GM19324 (cell line): Measurements from ENCODE around the gene SEMA3E.

Experiments used
- ATAC-seq: cut with Tn5 transposase; IDR thresholded peaks from one replicate; pipeline ENCODE4 v1.9.1; 2021; ENCODE audit warnings: mild to moderate bottlenecking, moderate library complexity; ENCODE audit not compliant: unreplicated experiment, low FRiP score

The SEMA3E gene

GRCh38 chr7:83388436-83388835 lies 260.5 kb downstream of the SEMA3E start:
- ATAC-seq: no peak

DNA sequence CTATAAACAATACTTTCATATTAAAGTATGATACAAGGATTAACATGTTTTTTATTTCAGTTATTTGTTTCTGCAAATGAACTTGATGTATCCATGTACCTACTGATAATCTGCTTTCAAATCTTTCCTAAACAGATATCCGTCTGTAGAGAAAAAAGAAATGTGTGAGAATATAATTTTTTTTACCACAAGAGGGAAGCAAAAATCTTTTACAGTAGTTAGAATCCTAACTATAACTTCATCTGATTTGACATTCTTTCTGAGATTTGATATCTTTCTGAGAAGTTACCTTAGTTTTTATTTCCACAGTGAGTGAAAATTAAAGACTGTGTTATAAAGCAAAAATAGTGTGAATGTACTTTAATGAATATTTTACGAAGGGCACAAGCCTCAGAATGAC lies 282.3 kb downstream of the SEMA3E start:
- no peak for ATAC-seq

GRCh38 chr7:83365746-83366145 lies 283.2 kb downstream of the SEMA3E start:
- ATAC-seq: no peak

DNA sequence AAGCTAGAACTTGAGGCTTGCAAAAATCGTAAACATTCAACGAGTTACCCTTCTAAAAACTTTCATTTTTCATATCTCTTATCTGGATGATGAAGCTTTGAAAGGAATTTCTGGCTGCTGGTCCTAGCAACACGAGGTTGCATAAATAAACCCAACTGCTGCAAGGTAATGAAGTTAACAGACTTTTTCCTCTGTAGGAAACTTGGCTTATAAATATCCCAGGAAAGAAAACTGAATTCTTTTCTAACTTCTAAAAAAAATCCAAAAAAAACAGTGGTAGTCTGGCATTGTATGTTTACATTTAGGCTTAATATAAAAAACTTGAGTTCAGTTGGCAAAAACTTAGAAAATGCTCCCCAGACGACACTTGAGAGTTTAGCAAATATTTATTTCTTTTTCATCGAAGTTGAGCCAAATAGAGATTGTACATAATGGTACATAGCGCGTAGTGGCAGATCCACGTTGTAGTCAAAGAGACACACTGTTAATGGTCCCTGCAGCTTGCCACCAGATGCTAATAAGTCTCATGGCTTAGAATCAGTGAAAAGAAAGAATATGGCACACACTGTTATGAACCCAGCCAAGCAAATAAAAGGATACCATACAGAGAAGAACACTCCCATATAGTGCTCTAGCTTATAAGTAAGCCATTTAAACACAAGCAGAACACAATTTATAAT lies 285.9 kb downstream of the SEMA3E start:
- no peak for ATAC-seq

- no peak for ATAC-seq
Observed at GRCh38 chr7:83359108-83359507, 289.8 kb downstream of the SEMA3E start.

- ATAC-seq: no peak
Observed at GRCh38 chr7:83355143-83355542, 293.8 kb downstream of the SEMA3E start.

- no peak for ATAC-seq
Observed at GRCh38 chr7:83347945-83348444, 300.9 kb downstream of the SEMA3E start.

DNA sequence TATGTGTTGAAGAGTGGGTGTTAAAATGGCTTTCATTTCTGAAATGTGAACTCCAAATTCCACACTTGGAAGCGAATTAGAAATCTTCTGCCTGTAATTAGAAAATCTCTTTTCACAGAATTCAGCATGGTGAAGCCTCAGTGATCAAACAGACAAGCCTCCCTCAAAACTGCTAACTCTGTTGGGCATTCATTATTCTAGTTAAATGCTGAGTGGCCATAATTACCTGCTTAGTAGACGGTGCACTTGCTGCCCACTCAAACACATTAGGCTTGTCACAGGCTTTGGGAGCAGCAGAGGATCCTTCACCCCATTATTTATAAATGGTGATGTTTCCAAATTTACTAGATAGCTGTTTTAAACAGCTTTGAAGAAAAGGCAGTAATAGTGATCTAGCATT lies 309.0 kb downstream of the SEMA3E start:
- ATAC-seq: no peak

DNA sequence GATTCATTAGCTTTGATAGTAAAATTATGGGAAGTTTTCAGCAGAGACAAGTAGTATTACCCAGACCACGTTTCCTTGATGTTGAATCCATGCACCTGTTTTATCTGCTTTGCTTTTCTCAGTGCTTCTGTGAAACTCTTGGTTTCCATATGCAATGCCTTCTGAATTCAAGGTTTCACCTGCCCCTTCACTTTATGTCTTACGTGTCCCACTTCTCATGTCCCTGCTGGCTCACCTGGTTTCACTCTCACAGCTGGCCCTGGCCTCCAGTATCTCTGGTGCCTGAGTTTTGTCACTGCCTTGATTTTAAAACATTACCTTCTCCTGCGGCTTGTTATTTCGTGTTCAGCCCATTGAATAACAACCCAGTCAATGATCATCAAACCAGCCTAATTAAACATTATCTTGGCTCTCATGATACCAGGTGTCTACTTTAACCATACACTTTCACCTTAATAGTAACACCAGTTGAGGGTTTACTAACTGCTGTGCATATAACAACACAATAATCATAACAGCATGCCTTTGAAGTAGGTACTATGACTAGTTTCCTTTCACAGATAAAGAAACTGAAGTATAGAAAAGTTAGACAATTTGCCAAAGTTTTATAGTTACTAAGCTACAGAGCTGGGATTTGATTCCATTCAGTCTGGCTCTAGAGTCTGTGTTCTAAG lies 310.5 kb downstream of the SEMA3E start:
- no peak for ATAC-seq

- ATAC-seq: no peak
Observed at GRCh38 chr7:83337050-83337449, 311.9 kb downstream of the SEMA3E start.

- no peak for ATAC-seq
Observed at GRCh38 chr7:83326223-83326622, 322.7 kb downstream of the SEMA3E start.

DNA sequence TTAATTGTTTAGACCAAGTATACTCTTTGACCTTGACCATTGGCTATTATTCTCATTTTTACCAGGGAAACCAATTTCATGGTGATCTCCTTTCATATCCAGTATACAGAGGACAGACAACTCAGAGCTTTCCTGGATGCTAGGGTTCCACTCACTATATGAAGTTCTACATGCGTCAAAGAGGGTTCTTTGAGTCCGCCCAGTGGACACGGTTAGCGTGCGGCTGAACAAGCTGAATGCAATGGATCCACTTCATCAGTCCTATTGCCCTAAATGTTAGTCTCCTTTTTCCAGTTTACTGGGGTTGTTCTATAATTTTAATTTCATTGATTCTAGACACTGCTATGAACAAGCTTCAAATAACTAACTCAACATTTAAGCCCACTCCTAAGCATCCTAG lies 323.9 kb downstream of the SEMA3E start:
- no peak for ATAC-seq

DNA sequence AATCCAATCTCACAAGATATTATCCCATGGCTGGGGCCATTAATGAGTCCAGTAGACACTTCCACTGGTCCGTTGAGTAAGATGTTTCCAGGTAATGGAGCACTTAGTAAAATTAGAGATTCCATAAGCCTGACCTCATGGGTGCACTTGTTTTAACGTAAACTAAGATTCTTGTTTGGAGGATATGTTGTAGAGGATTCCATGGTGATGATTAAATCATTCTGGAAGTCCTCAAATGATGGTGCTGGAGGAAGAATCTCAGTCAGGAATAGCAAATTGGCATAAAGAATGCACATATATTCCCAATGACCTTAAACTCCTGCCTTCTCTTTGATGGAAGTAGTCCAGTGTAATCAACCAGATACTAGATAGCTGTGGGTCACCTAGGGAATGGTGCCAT lies 324.3 kb downstream of the SEMA3E start:
- ATAC-seq: no peak

GRCh38 chr7:83321011-83321410 lies 327.9 kb downstream of the SEMA3E start:
- no peak for ATAC-seq

DNA sequence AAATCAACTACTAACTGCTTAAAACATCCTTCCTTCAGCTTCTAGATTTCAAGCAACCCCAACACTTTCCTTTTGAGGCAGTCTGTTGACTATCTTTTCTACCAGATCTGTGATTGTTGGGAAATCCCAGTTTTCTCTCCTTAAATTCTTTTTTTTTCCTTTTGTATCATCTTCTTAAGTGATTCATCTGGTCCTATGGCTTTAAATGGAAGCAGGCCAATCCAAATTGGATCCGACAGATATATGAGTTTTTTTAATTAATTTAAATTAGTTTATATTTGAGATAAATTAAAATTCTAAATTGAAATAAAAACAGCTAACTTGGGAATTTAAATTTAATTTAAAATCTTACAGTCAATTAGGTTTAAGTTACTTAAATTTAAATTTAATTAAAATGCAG lies 335.0 kb downstream of the SEMA3E start:
- ATAC-seq: no peak
